Measurements from ENCODE around the gene TAF3. TPM values are rescaled to one million over a fixed set of nuclear protein-coding genes. Genes with fewer than 3 reads are reported as not detected.
A peak's percentile ranks its signal among the peaks of the same experiment; 100 is the strongest.

The TAF3 gene
- total and polyA plus RNA-seq, 5 donors from 2014 or later, result 6.8 to 20.8 (median 8.8) TPM

DNA sequence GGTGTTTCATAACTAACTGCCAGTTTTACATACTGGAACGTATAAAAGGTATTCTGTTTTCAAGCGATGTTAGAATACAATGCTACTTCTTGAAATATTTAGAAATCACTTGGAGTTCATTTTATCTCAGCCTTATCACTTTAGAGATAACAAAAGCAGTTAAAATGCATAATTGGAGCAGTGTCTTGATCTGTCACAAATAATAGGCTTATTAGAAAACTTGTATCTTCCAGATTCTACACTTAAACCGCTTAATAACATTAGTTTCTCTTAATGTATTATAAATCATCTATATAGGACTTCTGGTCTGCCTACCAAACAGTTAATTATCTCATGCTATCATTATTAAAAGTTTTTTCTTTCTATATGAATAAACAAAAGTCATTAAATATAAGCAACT, 104.4 kb downstream of the TAF3 start:
- H3K27me3 Mint-ChIP-seq, result no peaks in the 10 kb centered on the region
- H3K4me1 Mint-ChIP-seq, result peaks cover 15 to 34% (median 20%) of the 10 kb centered on the region in 4 donors
- no peak overlapping the region for H3K27ac Mint-ChIP-seq
- no peaks in the 10 kb centered on the region for H3K4me1 ChIP-seq (ENCODE audit: control insufficient read depth, insufficient read depth, low read length, poor library complexity, severe bottlenecking)
- no peaks in the 10 kb centered on the region for H3K9me3 ChIP-seq (ENCODE audit: control insufficient read depth in 2 of 2, low read length in 2 of 2)
- DNase-seq, result no peak
- H3K9me3 Mint-ChIP-seq, result no peaks in the 10 kb centered on the region
- H3K36me3 Mint-ChIP-seq, result no peaks in the 10 kb centered on the region
- no peak overlapping the region for H3K27ac ChIP-seq (ENCODE audit: insufficient read depth, low read length, poor library complexity, severe bottlenecking)
- ATAC-seq (ENCODE audit: low read depth in 2 of 2), result no peak
- no peaks in the 10 kb centered on the region for H3K36me3 ChIP-seq (ENCODE audit: control insufficient read depth, insufficient read depth, low read length)
- no peaks in the 10 kb centered on the region for H3K27me3 ChIP-seq (ENCODE audit: control insufficient read depth, insufficient read depth, low read length)
- H3K4me3 ChIP-seq (ENCODE audit: low read depth, low read length), result no peak overlapping the region
- no peak overlapping the region for H3K4me3 Mint-ChIP-seq

DNA sequence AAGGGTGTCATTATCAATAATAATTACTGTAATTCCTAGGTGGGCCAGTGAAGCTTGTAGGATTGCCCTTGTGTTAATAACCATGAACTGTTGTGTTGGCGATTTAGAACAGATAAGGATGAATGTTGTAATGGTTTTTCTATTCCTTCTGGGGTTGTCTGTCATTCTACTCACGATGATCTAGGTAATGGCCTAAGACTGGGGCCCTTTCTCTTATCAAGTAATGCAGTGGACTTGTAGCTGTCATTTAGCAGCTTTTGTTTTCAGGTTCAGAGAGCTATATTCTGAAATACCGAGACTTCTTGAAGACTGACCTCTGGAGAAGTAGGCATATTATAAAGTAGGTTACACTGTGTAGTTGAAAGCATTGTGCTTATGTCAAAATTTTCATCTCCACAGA, 110.2 kb downstream of the TAF3 start:
- ATAC-seq (ENCODE audit: low read depth in 2 of 2) (no peak), DNase-seq (no peak)
- Histone ChIP-seq H3K27me3 (ENCODE audit: control insufficient read depth, insufficient read depth, low read length) (no peaks in the 10 kb centered on the region), H3K4me3 (ENCODE audit: low read depth, low read length) (no peak overlapping the region), H3K4me1 (ENCODE audit: control insufficient read depth, insufficient read depth, low read length, poor library complexity, severe bottlenecking) (no peaks in the 10 kb centered on the region), H3K9me3 (ENCODE audit: control insufficient read depth in 2 of 2, low read length in 2 of 2) (no peaks in the 10 kb centered on the region), H3K36me3 (ENCODE audit: control insufficient read depth, insufficient read depth, low read length) (no peaks in the 10 kb centered on the region), H3K27ac (ENCODE audit: insufficient read depth, low read length, poor library complexity, severe bottlenecking) (no peak overlapping the region)
- no peak overlapping the region for H3K4me3 Mint-ChIP-seq
- peak overlapping the region in 1 of 3 donors; percentile 12 for H3K27ac Mint-ChIP-seq
- peaks cover 28 to 32% (median 31%) of the 10 kb centered on the region in 4 donors for H3K4me1 Mint-ChIP-seq
- peaks cover 6% of the 10 kb centered on the region for H3K36me3 Mint-ChIP-seq
- H3K9me3 Mint-ChIP-seq, result no peaks in the 10 kb centered on the region
- no peaks in the 10 kb centered on the region for H3K27me3 Mint-ChIP-seq

DNA sequence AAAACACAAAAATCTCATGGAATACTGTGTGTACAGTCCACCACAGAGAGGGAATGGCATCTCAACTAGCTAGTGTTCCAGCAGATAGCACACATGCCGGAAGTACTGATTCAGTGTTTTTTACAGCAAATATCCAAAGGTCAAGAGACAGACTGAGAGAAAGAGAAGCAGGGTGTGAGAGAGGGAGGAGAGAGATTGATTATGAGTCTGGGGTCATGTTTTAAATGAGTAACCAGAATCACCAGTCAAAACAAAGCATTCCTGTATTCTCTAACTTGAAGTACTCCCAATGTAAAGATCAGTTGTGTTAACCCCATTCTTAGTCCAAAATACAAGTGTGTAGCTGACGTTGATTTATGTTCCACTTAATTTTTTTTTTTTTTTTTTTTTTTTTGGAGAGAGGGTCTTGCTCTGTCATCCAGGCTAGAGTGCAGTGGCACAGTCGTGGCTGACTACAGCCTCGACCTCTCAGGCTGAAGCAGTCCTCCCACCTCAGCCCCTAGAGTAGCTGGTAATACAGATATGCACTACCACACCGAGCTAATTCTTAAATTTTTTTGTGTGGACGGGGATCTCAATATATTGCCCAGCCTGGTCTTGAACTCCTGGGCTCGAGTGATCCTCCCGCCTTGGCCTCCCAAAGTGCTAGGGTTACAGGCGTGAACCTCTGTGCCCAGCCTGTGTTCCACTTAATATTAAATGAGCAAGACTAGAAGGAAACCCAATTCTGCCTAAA, 114.2 kb downstream of the TAF3 start:
- no peak for DNase-seq
- Mint-ChIP-seq H3K4me3 (no peak overlapping the region), H3K36me3 (peaks cover 28% of the 10 kb centered on the region), H3K4me1 (peaks cover 19 to 33% (median 22%) of the 10 kb centered on the region in 4 donors), H3K27me3 (no peaks in the 10 kb centered on the region), H3K27ac (peak overlapping the region in 1 of 3 donors; percentile 10), H3K9me3 (peaks cover 0 to 7% (median 2%) of the 10 kb centered on the region in 7 donors)
- H3K4me3 ChIP-seq (ENCODE audit: low read depth, low read length), result no peak overlapping the region
- no peaks in the 10 kb centered on the region for H3K36me3 ChIP-seq (ENCODE audit: control insufficient read depth, insufficient read depth, low read length)
- H3K27me3 ChIP-seq (ENCODE audit: control insufficient read depth, insufficient read depth, low read length), result no peaks in the 10 kb centered on the region
- H3K4me1 ChIP-seq (ENCODE audit: control insufficient read depth, insufficient read depth, low read length, poor library complexity, severe bottlenecking), result no peaks in the 10 kb centered on the region
- no peak overlapping the region for H3K27ac ChIP-seq (ENCODE audit: insufficient read depth, low read length, poor library complexity, severe bottlenecking)
- H3K9me3 ChIP-seq (ENCODE audit: control insufficient read depth in 2 of 2, low read length in 2 of 2), result no peaks in the 10 kb centered on the region
- no peak for ATAC-seq (ENCODE audit: low read depth in 2 of 2)

DNA sequence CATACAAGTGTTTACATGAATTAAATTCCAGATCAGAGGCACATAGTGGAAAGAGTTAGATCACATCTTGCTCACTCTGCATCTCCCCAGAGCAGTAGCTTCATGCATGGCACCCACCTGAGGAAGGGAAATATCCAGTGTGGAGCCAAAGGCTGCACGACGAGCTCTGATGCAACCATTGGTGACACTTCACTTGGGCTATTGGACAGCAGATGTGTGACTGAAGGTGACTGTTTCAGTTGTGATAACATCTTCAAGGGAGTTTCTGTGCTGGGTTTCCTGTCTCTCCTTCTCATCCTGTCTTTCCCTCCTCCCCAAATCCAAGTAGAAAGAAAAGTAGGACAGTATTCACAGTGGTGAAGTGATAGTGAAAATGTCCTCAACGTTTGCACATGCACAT, 115.0 kb downstream of the TAF3 start:
- no peak for DNase-seq
- Mint-ChIP-seq H3K9me3 (peaks cover 0 to 8% (median 3%) of the 10 kb centered on the region in 7 donors), H3K4me1 (peaks cover 16 to 35% (median 21%) of the 10 kb centered on the region in 4 donors)

DNA sequence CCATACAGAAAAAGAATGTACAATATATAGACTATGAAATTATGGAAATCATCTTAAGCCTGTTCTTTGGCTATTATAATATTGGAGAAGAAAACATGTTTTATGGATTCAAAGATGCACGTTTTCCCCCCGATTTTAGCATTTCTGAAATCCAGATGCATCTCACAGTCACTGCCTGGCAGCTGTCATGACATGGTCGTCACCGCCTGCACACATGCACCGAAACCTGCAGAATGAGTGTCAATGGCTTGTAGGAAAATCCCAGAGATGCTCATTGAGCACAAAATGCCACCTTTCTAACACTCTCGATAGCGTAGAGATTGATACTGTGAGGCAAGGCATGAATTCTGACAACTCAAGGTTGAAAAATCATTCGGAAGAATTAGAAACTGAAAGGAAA, 115.5 kb downstream of the TAF3 start:
- Mint-ChIP-seq H3K27ac (no peak overlapping the region), H3K4me1 (peaks cover 17 to 34% (median 20%) of the 10 kb centered on the region in 4 donors), H3K9me3 (peaks cover 0 to 13% (median 5%) of the 10 kb centered on the region in 7 donors), H3K4me3 (no peak overlapping the region), H3K36me3 (peaks cover 35% of the 10 kb centered on the region), H3K27me3 (no peaks in the 10 kb centered on the region)
- DNase-seq (no peak), ATAC-seq (ENCODE audit: low read depth in 2 of 2) (no peak)
- H3K4me1 ChIP-seq (ENCODE audit: control insufficient read depth, insufficient read depth, low read length, poor library complexity, severe bottlenecking), result no peaks in the 10 kb centered on the region
- no peaks in the 10 kb centered on the region for H3K36me3 ChIP-seq (ENCODE audit: control insufficient read depth, insufficient read depth, low read length)
- H3K9me3 ChIP-seq (ENCODE audit: control insufficient read depth in 2 of 2, low read length in 2 of 2), result peaks cover 0 to 3% of the 10 kb centered on the region in 2 experiments
- H3K4me3 ChIP-seq (ENCODE audit: low read depth, low read length), result no peak overlapping the region
- H3K27me3 ChIP-seq (ENCODE audit: control insufficient read depth, insufficient read depth, low read length), result no peaks in the 10 kb centered on the region
- H3K27ac ChIP-seq (ENCODE audit: insufficient read depth, low read length, poor library complexity, severe bottlenecking), result no peak overlapping the region

More for the DNA sequence above, 115.0 kb downstream of the TAF3 start:
- Mint-ChIP-seq H3K27me3 (no peaks in the 10 kb centered on the region), H3K4me3 (no peak overlapping the region), H3K27ac (peak overlapping the region in 1 of 3 donors; percentile 14), H3K36me3 (peaks cover 30% of the 10 kb centered on the region)
- no peaks in the 10 kb centered on the region for H3K4me1 ChIP-seq (ENCODE audit: control insufficient read depth, insufficient read depth, low read length, poor library complexity, severe bottlenecking)
- no peaks in the 10 kb centered on the region for H3K27me3 ChIP-seq (ENCODE audit: control insufficient read depth, insufficient read depth, low read length)
- no peaks in the 10 kb centered on the region for H3K9me3 ChIP-seq (ENCODE audit: control insufficient read depth in 2 of 2, low read length in 2 of 2)
- no peak for ATAC-seq (ENCODE audit: low read depth in 2 of 2)
- no peak overlapping the region for H3K27ac ChIP-seq (ENCODE audit: insufficient read depth, low read length, poor library complexity, severe bottlenecking)
- no peaks in the 10 kb centered on the region for H3K36me3 ChIP-seq (ENCODE audit: control insufficient read depth, insufficient read depth, low read length)
- H3K4me3 ChIP-seq (ENCODE audit: low read depth, low read length), result no peak overlapping the region

DNA sequence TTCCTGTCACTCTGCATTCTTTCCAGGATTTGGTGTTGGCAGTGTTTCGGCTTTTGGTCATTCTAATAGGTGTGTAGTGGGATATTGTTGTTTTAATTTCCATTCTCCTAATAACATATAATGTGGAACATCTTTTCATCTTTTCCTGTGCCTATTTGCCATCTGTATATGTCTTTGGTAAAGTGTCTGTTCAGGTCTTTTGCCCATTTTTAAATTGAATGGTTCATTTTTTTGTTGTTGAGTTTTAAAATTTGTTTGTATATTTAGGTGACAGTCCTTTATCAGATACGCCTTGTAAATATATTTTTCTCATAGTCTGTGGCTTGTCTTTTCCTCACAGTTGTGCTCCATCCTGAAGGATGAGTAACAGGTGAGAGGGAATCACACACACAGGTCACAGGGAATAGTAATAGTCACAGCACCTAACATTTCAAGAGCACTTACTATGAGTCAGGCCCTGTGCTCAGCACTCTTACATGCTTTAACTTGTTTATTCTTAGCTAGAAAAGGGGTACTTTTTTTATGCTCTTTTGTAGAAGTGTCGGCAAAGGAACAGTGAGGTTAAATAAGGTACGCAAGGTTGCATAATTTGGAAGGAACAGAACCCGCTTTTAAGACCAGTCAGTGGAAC, 119.1 kb downstream of the TAF3 start:
- Mint-ChIP-seq H3K4me3 (no peak overlapping the region), H3K27ac (no peak overlapping the region), H3K9me3 (peaks cover 0 to 20% (median 7%) of the 10 kb centered on the region in 7 donors), H3K4me1 (peaks cover 6 to 36% (median 25%) of the 10 kb centered on the region in 4 donors), H3K36me3 (peaks cover 48% of the 10 kb centered on the region), H3K27me3 (no peaks in the 10 kb centered on the region)
- Histone ChIP-seq H3K4me3 (ENCODE audit: low read depth, low read length) (no peak overlapping the region), H3K36me3 (ENCODE audit: control insufficient read depth, insufficient read depth, low read length) (no peaks in the 10 kb centered on the region), H3K27ac (ENCODE audit: insufficient read depth, low read length, poor library complexity, severe bottlenecking) (no peak overlapping the region), H3K9me3 (ENCODE audit: control insufficient read depth in 2 of 2, low read length in 2 of 2) (peaks cover 0 to 9% of the 10 kb centered on the region in 2 experiments), H3K27me3 (ENCODE audit: control insufficient read depth, insufficient read depth, low read length) (no peaks in the 10 kb centered on the region), H3K4me1 (ENCODE audit: control insufficient read depth, insufficient read depth, low read length, poor library complexity, severe bottlenecking) (no peaks in the 10 kb centered on the region)
- ATAC-seq (ENCODE audit: low read depth in 2 of 2) (no peak), DNase-seq (no peak)

DNA sequence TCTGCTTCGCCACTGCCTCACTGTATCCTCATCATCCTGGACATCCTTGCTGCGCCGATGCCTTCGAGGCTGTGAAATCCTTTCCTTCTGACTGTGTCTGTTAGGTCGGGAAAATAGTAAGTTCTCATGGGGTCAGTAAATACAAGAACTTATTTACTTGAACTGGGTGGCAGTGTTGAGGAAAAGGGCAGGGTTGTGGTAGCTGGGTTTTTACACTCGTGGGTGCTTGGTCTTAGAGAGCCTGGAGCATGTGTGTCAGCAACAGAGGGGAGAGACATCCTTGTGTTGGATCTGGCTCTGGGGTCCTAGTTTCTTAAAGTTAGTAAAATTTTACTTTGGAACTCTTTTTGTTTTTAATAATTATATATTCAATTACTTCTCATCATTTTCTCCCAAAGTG, 123.3 kb downstream of the TAF3 start:
- H3K27me3 ChIP-seq (ENCODE audit: control insufficient read depth, insufficient read depth, low read length), result no peaks in the 10 kb centered on the region
- Mint-ChIP-seq H3K4me1 (peaks cover 10 to 51% (median 45%) of the 10 kb centered on the region in 4 donors), H3K36me3 (peaks cover 43% of the 10 kb centered on the region), H3K27me3 (no peaks in the 10 kb centered on the region), H3K27ac (no peak overlapping the region), H3K9me3 (peaks cover 0 to 20% (median 7%) of the 10 kb centered on the region in 7 donors), H3K4me3 (no peak overlapping the region)
- H3K4me3 ChIP-seq (ENCODE audit: low read depth, low read length), result no peak overlapping the region
- H3K36me3 ChIP-seq (ENCODE audit: control insufficient read depth, insufficient read depth, low read length), result no peaks in the 10 kb centered on the region
- no peak overlapping the region for H3K27ac ChIP-seq (ENCODE audit: insufficient read depth, low read length, poor library complexity, severe bottlenecking)
- peaks cover 0 to 9% of the 10 kb centered on the region in 2 experiments for H3K9me3 ChIP-seq (ENCODE audit: control insufficient read depth in 2 of 2, low read length in 2 of 2)
- no peak for ATAC-seq (ENCODE audit: low read depth in 2 of 2)
- DNase-seq, result no peak
- peaks cover 5% of the 10 kb centered on the region for H3K4me1 ChIP-seq (ENCODE audit: control insufficient read depth, insufficient read depth, low read length, poor library complexity, severe bottlenecking)
